HuH-7.5 (cell line): ENCODE measurements around the gene HNRNPM.
"Not testable (repeated sequence)": the region's sequence is repeated elsewhere in the genome, so short reads cannot be mapped to it uniquely, and the experiment has no call there.

Source experiments
- DNase-seq: peaks from one replicate; pipeline ENCODE4 v3.0.0; 2011; ENCODE audit warnings: low spot score

HNRNPM gene

GRCh38 chr19:8425331-8425730 is 19.4 kb upstream of the HNRNPM start:
- DNase-seq = not testable (repeated sequence)

DNA sequence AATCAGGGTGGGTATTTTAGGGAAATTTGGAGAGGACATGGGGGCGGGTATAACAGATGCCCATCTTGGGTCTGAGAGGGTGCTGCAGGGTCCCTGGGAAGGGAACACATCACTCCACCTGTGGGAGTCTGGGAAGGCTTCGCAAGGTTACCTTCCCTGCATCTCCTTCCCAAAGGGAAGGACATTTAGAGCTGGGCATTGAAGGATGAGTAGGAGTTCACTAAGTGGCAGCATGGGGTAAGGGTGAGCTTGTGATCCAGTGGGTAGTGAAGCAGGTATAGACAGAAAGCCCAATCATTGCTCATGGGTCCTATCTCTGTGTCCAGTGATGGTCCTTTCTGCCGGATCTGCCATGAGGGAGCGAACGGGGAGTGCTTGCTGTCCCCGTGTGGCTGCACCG is 18.5 kb upstream of the HNRNPM start:
- no peak for DNase-seq

DNA sequence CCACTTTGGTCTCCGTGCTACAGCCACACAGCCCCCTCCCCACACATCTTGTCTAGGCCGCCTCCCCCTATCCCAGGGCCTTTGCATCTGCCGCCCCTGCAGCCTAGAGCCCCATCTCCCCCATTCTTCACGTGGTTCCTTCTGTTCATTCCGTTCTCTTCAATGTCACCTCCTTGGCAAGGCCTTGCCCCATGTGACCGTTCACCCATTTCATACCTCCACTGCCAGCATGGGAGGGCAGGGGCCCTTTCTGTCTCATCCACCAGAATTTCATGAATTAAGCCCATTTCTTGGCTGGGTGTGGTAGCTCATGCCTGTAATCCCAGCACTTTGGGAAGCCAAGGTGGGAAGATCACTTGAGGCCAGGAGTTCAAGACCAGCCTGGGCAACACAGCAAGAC is 15.7 kb upstream of the HNRNPM start:
- DNase-seq = no peak

GRCh38 chr19:8429826-8430225 is 14.9 kb upstream of the HNRNPM start:
- no peak for DNase-seq

- DNase-seq = no peak
Measured at GRCh38 chr19:8430650-8431049, 14.1 kb upstream of the HNRNPM start.

DNA sequence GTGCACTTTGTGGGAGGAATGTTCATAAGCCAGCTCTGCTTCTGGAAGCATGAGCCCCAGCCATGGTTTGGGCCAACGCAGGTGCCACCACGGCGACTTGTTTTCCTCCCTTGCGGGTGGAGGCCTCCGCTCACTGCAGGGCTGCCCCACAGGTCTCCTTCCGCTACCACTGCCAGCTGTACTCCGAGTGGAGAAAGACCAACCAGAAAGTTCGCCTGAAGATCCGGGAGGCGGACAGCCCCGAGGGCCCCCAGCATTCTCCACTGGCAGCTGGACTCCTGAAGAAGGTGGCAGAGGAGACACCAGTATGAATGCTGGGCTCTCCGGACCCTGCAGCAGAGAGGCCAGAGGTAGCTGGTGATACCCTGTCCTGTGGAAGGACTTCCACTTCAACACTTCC is 6.5 kb upstream of the HNRNPM start:
- DNase-seq = no peak

GRCh38 chr19:8441725-8442544 is 2.8 kb upstream of the HNRNPM start:
- no peak for DNase-seq

GRCh38 chr19:8444140-8444676 is 567 bp upstream of the HNRNPM start:
- DNase-seq = not testable (repeated sequence)

DNA sequence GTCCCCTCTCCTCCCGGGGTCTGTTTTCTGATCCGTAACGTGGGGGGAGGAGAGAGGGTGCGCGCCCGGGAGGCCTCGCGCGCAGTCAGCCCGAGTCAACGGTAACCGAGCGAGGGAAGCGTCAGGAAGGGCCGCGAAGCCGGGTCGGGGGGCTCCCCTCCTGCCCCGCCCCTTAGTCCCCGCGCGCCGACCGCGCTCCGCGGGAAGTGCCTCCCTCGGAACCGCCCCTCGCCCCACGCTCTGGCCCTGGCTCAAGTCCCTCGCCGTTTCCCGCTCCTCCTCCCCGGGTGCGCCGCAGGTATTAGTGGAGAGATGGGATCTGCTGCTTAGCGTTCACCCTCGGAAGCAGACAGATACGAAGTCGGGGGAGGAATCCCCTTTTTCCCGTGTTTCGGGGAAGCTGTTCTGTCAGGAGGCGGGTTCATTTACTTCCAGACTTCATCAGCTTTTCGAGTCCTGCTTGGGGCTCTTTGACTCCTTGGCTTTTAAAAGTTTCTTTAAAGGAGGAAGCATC is 770 bp downstream of the HNRNPM start:
- DNase-seq = no peak

- DNase-seq = no peak
Measured at GRCh38 chr19:8446061-8446709, 1.4 kb downstream of the HNRNPM start.

- DNase-seq = no peak
Measured at GRCh38 chr19:8449830-8450229, 5.1 kb downstream of the HNRNPM start.

- no peak for DNase-seq
Measured at GRCh38 chr19:8451377-8451776, 6.6 kb downstream of the HNRNPM start.

DNA sequence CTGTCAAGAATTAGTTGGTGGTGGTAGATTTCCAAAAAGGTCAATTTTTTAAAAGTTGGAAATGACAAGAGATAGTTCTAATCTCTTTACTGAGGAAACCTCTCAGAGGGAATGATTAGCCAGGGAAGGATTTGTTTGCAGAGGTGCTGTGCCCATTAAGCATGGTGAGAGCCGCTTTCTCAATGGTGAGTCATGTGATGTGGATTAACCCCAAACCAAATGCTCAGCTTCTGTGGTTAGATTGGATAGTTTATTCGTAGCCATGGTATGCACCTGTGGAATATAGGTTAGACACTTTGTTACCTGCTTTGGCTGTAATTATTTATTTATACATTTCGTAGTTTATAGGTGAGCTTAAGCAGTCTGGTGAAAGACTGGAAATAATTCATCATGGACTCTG is 7.1 kb downstream of the HNRNPM start:
- DNase-seq = no peak

DNA sequence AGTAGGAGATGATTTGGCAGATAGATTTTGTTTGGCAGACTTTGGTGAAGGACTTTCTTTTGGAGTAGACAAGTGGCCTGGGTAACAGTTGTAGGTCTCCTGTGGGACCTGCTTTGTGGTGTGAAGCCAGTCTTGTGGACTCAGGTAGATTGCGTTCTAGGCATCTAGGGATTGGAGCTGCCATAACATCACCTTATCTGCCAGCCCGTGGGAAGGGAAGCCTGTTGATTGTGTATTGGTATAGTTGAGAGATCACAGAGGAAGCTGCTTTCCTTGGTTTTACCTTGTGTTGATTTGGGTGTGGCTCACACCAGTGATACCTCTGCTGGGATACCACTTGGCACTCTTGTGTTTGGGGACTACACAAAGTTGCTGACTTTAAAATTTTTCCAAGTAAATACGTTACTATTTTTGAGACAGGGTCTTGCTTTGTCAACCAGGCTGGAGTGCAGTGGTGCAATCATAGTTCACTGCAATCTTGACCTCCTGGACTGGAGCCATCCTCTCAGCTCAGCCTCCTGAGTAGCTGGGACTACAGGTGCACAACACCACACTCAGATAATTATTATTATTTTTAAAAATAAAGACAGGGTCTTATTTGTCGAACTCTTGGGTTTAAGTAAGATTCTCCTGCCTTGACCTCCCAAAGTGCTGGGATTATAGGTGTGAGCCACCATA is 7.8 kb downstream of the HNRNPM start:
- DNase-seq = no peak

DNA sequence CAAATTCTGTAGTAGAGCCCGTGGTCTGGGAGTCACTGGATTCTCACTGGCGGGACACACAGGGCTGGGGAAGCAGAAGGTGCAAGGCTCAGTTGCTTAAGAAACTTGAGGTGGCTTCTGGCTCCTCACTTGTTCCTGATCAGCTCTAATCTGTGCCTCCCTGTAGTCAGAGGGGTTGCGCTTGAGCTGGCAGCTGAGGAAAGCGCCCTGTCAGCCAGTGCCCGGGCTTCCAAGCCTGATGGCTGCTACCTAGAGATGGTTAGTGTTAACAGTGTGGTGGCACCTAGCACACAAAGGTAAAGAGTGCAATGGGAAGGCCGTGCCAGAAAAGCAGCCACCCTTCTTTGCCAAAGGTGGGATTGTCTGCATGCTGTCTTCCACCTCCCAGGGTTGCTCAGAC is 8.8 kb downstream of the HNRNPM start:
- no peak for DNase-seq

- DNase-seq = no peak
Measured at GRCh38 chr19:8454218-8454617, 9.4 kb downstream of the HNRNPM start.

GRCh38 chr19:8455018-8455417 is 10.2 kb downstream of the HNRNPM start:
- DNase-seq = no peak

GRCh38 chr19:8456064-8456463 is 11.3 kb downstream of the HNRNPM start:
- DNase-seq = no peak

GRCh38 chr19:8457209-8457608 is 12.4 kb downstream of the HNRNPM start:
- no peak for DNase-seq

DNA sequence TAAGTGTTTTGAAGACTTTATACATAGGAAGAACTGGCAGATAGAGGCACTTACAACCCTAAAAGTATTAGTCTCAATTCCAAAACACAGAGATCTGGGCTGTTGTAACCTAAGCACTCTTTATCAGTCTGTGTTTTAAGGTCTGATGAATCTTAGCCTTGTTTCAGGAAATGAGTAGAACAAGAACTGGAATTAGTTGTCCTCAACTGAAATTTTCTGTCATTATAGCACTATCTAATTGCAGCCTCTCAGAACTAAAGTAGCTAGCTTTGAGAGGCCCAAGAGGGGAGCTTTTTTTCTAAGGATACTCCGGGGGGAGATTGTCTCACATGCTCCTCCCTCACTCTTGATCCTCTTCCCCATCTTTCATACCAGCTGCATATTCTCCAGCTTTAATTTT is 13.1 kb downstream of the HNRNPM start:
- DNase-seq = no peak

- DNase-seq = no peak
Measured at GRCh38 chr19:8458380-8458779, 13.6 kb downstream of the HNRNPM start.

DNA sequence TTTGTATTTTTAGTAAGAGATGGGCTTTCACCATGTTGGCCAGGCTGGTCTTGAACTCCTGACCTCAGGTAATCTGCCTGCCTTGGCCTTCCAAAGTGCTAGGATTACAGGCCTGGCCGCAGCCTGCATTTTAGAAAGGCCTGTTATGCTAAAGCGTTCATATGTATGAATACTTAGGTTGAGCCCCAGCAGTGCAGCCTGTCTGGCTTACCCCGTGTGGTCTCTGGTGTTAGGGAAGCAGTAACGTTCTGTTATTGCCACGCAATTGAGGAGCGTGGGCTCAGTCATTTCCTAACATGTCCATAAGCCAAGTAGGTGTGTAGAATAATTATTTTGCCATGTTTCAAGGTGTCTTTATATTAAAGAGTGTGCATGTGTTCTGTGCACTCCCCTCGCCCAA is 14.3 kb downstream of the HNRNPM start:
- DNase-seq = no peak
